ENCODE results near the gene WWTR1. TPM values are rescaled to one million over a fixed set of nuclear protein-coding genes. Genes with fewer than 3 reads are reported as not detected.

WWTR1 gene
- total RNA-seq, 2 donors from 2014 or later: 0.99 to 1.2 TPM

DNA sequence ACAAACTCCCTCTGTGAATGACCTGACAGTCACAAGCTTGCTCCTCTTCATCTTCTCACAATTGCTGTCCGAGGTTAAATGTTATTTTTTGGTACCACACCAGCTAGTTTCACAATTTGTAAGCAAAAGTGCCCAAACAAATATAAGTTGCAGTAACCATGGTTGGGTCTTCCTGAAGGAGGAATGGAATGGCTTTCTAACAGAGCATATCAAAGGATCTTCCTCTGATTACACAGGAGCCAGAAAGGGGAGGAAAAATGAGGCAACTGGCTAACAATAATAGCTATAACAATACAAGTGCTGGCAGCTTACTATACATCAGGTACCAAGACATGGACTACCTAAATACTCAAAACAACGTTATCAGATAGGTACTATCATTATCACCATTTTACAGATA, 90.4 kb downstream of the WWTR1 start:
- no peak overlapping the region for H3K27ac Mint-ChIP-seq
- ATAC-seq (no peak), DNase-seq (ENCODE audit: low spot score in 2 of 2) (no peak)
- no peaks in the 10 kb centered on the region for H3K9me3 Mint-ChIP-seq
- H3K36me3 Mint-ChIP-seq: no peaks in the 10 kb centered on the region

DNA sequence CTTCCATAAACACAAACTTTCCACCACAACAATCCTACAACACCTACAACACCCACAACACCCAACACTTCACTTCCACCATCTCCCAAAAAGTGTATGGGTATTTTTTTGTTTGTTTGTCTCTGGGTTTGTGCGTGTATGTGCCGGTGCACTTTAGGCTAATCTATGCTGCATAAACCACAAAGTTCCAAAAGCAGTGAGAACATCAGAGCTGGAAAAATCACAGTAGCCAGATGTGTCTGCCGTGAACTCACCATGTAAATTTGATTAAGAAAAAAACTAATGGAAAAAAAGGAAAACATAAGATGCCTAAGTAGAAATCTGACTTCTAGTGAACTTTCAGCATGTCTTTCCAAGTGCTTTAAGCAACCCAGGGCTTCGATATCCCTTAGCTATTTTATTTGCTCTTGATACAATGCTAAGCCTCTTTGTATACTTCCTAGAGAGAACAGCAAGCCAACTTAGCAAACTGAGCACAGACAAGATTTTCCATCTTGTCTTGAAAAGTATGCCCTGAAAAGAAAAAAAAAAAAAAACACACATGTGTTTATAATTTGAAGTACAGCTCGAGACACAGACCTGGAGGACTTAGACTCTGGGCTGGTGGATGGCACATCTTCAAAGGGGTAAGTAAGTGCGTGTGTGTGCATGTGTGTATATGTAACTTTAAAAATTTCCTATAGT, 91.4 kb downstream of the WWTR1 start:
- ATAC-seq: no peak
- DNase-seq (ENCODE audit: low spot score in 2 of 2): no peak
- no peak overlapping the region for H3K27ac Mint-ChIP-seq
- H3K9me3 Mint-ChIP-seq: no peaks in the 10 kb centered on the region
- H3K36me3 Mint-ChIP-seq: no peaks in the 10 kb centered on the region

DNA sequence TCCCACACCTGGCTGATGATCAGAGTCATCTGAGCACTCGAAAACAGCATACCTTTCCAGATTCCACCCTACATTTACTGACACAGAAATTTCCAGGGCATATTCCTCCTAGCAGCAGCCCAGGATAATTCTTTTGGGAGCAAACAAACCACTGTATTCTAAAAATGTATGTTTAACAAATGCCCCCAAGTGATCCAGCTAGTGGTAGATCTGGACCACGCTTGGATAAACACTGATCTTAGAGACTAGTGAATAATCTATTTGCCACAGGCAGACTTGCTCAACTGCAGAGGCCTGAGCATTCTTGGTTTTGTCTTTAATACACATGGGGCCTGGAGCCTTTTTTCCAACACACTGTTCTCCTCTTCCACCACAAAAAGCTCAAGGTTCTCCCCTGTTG, 93.7 kb downstream of the WWTR1 start:
- Mint-ChIP-seq H3K27ac (no peak overlapping the region), H3K9me3 (no peaks in the 10 kb centered on the region), H3K36me3 (no peaks in the 10 kb centered on the region)
- no peak for DNase-seq (ENCODE audit: low spot score in 2 of 2)
- ATAC-seq: no peak

DNA sequence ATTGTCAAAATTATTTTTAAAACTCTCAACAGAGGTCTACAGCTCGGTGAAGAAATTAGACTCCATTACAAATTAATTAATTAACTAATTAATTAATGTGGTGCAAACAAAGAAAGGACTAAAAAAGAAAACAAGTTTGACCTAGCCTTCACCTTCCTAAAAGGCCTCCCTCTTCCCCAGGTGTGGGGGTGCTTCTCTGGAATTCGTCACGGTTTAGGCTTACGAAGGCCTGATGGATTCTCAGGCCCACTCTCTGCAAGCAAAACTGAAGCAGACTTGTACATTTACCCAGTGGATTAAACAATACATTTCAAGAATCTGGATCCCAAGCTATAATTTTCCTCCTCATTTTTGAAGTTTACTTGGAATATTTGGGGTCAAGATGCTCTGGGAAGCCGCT, 94.7 kb downstream of the WWTR1 start:
- ATAC-seq (no peak), DNase-seq (ENCODE audit: low spot score in 2 of 2) (no peak)
- H3K27ac Mint-ChIP-seq: no peak overlapping the region
- H3K36me3 Mint-ChIP-seq: no peaks in the 10 kb centered on the region
- no peaks in the 10 kb centered on the region for H3K9me3 Mint-ChIP-seq

DNA sequence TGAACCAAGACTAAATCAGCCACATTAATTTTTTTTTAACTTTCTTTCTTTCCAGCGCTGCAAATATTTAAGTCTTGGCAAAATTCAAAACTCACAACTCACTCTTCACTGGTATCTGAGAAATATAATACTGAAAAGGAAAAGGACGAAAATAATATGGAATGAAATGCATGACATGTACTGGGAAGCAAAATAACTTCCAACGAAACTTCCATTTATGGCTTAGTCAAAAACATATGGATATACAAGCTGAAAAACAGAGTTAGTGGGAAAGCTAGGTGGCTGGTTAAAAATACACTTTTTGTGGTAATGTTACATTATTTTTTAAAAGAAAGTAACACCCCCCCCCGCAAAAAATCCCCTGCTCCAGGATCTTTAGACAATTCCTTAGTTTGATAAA, 97.2 kb downstream of the WWTR1 start:
- Mint-ChIP-seq H3K36me3 (no peaks in the 10 kb centered on the region), H3K9me3 (no peaks in the 10 kb centered on the region), H3K27ac (no peak overlapping the region)
- DNase-seq (ENCODE audit: low spot score in 2 of 2): no peak
- ATAC-seq: no peak

DNA sequence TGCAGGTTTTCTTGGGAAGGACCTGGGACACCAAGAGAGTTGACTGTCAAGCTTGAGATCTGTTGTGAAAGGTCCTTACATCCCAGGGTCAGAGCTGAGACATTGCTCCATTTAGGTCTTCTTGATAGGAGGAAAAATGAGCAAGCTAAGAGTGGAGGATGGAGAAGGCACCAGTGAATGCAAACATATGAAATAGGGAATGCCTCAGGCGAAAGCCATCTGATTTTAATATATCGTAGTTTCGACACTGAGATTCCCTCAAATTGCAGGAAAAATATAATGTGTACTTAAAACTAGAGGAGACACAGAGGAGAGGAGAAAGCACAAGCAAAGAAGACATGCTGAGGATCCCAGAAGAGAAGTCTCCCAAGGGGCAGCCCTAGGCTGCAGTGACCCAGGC, 97.8 kb downstream of the WWTR1 start:
- ATAC-seq (no peak), DNase-seq (ENCODE audit: low spot score in 2 of 2) (no peak)
- no peaks in the 10 kb centered on the region for H3K9me3 Mint-ChIP-seq
- H3K27ac Mint-ChIP-seq: no peak overlapping the region
- H3K36me3 Mint-ChIP-seq: no peaks in the 10 kb centered on the region

DNA sequence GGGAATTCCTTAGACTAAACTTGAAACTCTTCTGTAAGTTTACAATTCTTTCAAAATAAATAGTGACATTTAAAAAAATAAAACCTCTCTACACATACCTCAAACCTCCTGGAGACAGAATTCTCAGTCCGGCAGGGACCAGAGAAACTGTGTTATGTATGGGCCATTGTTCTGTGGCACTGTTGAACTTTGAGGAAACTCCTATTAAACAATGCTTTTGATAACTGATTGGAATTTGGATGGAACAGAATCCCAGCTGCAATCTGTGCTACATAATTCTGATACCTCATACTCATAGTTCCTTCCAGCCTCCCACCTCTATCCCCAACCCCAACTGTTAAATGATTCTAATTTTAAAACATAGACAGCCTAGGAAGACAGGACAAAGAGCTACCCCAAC, 98.3 kb downstream of the WWTR1 start:
- no peaks in the 10 kb centered on the region for H3K9me3 Mint-ChIP-seq
- DNase-seq (ENCODE audit: low spot score in 2 of 2) (no peak), ATAC-seq (no peak)
- H3K36me3 Mint-ChIP-seq: no peaks in the 10 kb centered on the region
- H3K27ac Mint-ChIP-seq: no peak overlapping the region

DNA sequence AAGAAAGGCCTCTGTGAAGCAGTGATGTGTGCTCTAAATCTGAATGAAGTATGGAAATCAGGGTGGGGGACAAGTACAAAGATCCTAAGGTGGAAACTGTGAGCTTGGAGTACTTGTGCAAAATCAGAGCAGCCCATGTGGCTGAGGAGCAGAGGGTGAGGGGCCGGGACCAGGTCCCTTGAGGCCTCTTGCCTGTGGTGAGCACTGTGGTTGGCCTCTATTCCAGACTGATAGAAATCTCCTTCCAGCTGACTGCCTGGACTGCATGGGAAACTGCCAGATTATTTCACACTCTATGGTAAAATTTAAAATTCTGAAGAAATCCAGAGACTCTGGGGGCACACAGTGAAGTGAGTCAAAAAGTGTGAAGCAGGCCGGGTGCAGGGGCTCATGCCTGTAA, 101.9 kb downstream of the WWTR1 start:
- ATAC-seq: no peak
- H3K9me3 Mint-ChIP-seq: no peaks in the 10 kb centered on the region

DNA sequence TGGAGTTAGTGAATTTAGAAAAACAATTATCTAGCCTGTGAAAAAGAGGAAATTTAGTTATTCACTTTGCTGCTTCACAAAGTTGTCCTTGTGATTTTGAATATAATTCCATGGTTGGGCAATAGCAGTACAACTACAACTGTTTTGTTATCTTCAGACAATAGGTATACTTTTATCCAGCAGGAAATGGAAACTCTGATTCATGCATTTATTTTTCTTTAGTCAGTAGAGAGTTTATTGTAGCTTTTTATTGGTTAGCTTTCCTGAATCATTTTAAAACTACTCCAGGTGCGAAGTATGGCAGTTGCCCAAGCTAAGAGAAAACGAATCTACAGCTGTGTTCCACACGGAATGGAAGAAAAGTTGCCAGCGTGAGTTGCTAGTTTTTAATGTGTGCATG, 103.0 kb downstream of the WWTR1 start:
- H3K36me3 Mint-ChIP-seq: no peaks in the 10 kb centered on the region
- no peak overlapping the region for H3K27ac Mint-ChIP-seq

More for the DNA sequence above, 101.9 kb downstream of the WWTR1 start:
- no peak for DNase-seq (ENCODE audit: low spot score in 2 of 2)
- Mint-ChIP-seq H3K36me3 (no peaks in the 10 kb centered on the region), H3K27ac (no peak overlapping the region)

DNA sequence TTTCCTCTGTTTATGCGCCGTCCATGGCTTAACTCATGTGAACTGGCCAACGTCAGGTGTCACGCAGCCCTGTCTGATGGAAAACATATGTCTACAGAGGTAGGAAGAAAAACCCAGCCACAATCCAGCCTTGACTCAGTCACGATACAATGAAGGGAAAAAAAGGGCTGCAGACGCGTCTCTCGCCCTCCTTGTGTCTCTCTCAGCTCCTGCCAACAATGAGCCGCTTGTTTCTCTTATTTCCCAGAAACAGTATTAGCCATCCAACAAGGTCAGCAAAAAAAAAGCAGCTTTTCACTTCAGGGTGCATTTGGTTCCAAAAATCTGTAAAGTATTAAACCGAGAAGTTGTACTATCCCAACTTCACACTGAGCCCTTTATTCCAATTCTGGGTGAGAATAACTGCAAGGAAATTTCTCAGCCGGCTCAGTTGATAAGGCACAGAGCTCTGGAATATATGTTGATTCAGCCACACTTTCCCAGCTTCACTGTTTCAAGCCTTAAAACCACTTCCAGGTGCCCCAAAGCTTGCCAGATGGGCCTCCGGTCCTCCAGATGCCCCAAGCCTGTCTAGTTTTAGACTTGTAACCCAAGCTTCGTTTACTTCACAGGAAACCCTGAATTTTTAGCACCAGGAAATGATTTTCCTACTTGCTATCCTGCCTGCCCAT, 103.9 kb downstream of the WWTR1 start:
- no peaks in the 10 kb centered on the region for H3K9me3 Mint-ChIP-seq
- ATAC-seq (no peak), DNase-seq (ENCODE audit: low spot score in 2 of 2) (no peak)
- no peaks in the 10 kb centered on the region for H3K36me3 Mint-ChIP-seq
- no peak overlapping the region for H3K27ac Mint-ChIP-seq

More for the DNA sequence above, 103.0 kb downstream of the WWTR1 start:
- no peaks in the 10 kb centered on the region for H3K9me3 Mint-ChIP-seq
- DNase-seq (ENCODE audit: low spot score in 2 of 2) (no peak), ATAC-seq (peak in 1 of 2 donors; percentile 56)

DNA sequence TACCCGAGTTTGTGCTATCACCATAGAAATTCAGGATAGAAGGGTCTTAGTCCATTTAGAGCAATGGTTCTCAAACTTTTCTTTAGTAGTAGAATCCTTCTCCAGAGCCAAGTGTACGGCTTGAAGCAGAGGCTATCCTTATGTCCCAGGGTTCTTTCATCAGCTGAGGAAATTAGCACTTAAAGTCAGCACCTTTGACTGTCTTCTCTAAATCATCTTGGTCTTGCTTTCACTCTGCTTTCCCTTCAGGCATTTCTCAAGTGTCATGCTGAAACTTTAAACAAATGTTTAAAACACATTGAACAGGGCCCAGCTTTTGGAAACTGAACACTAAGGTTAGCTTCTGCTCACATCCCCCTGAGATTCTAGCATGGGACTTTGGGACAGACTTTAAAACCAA, 105.1 kb downstream of the WWTR1 start:
- no peak overlapping the region for H3K27ac Mint-ChIP-seq
- no peak for ATAC-seq
- H3K36me3 Mint-ChIP-seq: no peaks in the 10 kb centered on the region
- no peak for DNase-seq (ENCODE audit: low spot score in 2 of 2)
- H3K9me3 Mint-ChIP-seq: no peaks in the 10 kb centered on the region

DNA sequence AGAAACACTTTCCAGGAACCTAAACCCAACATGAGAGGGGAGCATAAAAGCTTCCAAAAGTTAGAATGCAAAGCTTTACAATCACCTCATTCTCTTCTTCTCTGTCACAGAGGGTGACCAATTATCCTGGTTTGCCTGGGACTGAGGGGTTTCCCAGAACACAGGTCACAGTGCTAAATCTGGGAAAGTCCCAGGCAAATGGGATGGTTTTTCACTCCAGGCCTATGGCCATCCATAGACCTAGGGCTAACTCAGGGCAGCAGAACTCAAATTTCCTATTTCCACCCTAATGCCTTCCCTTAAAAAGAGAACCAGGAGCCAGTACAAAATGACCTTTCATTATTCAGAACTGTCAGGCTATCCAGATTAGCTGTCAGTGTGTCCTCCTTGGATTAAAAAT, 106.3 kb downstream of the WWTR1 start:
- Mint-ChIP-seq H3K9me3 (no peaks in the 10 kb centered on the region), H3K36me3 (no peaks in the 10 kb centered on the region), H3K27ac (no peak overlapping the region)
- ATAC-seq: no peak
- DNase-seq (ENCODE audit: low spot score in 2 of 2): no peak

DNA sequence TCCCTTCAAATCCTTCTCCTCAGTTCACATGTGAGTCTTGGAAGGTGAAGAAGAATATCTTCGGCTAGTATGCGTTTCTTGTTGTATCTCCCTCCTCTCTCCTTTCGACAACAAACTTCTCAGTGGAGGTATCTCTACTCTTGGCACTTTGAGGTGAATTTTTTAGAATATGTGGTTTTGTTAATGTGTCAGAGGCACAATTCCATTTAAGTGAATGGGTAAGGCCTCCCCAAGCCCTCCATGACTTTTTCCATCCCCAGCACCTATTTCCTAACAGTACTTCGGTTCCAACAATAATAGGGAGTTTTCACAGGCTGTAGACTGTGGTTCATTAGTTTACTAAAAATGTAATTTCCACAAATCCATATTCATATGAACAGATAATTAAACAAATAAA, 109.2 kb downstream of the WWTR1 start:
- Mint-ChIP-seq H3K27ac (peak overlapping the region in 1 of 2 donors; percentile 41), H3K36me3 (no peaks in the 10 kb centered on the region), H3K9me3 (no peaks in the 10 kb centered on the region)
- no peak for DNase-seq (ENCODE audit: low spot score in 2 of 2)
- ATAC-seq: no peak

DNA sequence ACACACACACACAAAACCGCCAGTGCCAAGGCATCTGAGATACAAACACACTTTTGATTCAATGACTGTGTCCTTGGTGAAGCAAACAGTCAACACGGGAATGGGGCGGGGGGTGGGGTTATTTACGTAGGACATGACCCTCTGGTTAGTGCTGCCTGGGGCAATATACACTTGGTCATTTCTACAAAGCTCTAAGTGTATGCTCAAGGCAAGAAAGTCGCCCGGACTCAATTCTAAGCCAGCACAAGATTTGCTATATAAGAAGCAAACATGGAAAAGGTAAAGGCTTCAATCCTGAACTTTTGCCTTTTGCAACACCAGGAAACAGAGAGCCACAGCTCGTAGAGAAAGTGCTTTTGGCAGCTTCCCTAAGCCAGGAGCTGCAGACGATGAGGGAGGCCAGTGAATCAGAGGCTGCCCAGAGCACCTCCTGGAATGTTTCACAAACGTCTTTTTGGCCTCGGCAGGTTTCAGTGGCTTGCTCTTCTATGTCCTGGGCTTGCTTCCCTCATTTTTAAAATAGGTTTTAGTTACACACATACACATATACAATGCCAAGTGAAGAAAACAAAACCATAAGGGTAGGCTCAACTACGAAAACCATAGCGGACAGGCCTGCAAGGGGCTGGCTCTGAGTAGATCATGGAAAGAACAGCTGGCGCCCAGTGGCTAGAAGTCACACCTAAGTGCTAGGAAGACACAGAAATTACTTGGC, 109.7 kb downstream of the WWTR1 start:
- DNase-seq (ENCODE audit: low spot score in 2 of 2): no peak
- ATAC-seq: no peak
- H3K36me3 Mint-ChIP-seq: no peaks in the 10 kb centered on the region
- H3K9me3 Mint-ChIP-seq: no peaks in the 10 kb centered on the region
- no peak overlapping the region for H3K27ac Mint-ChIP-seq

DNA sequence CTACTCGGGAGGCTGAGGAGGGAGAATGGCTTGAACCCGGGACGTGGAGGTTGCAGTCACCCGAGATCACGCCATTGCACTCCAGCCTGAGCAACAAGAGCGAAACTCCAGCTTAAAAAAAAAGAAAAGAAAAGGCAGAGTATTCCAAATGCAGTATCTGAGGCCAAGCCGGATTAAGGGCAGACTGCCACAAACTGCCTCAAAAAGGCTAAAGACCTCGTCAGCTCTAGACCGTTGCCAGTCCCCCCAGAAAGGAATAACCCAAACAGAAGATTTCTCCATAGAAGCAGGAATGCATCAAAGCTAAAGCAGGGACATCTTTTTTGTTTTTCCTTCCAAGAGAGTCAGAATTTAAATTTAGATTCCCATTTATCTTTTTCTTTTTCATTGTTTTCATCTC, 110.4 kb downstream of the WWTR1 start:
- no peak overlapping the region for H3K27ac Mint-ChIP-seq
- DNase-seq (ENCODE audit: low spot score in 2 of 2) (no peak), ATAC-seq (no peak)
- H3K9me3 Mint-ChIP-seq: no peaks in the 10 kb centered on the region
- H3K36me3 Mint-ChIP-seq: no peaks in the 10 kb centered on the region

DNA sequence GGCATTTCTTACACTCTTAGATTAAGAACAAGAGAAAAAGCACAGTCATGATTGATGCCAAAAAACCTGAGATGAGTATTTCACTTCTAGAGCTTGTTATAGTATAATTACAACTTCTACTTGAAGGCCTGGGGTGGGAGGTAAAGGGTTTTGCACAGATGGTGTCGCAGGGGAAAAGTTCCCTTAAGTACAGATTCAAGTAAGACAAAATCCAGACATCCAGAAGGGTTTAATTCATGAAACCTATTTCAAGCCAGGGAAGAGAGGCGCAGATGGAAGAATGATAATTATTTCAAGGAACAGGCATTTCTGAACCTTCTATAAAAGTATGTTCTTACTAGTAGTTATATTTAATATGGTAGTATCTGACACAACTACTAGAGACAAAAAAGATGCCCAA, 112.8 kb downstream of the WWTR1 start:
- ATAC-seq (no peak), DNase-seq (ENCODE audit: low spot score in 2 of 2) (no peak)
- Mint-ChIP-seq H3K36me3 (no peaks in the 10 kb centered on the region), H3K27ac (no peak overlapping the region), H3K9me3 (no peaks in the 10 kb centered on the region)

DNA sequence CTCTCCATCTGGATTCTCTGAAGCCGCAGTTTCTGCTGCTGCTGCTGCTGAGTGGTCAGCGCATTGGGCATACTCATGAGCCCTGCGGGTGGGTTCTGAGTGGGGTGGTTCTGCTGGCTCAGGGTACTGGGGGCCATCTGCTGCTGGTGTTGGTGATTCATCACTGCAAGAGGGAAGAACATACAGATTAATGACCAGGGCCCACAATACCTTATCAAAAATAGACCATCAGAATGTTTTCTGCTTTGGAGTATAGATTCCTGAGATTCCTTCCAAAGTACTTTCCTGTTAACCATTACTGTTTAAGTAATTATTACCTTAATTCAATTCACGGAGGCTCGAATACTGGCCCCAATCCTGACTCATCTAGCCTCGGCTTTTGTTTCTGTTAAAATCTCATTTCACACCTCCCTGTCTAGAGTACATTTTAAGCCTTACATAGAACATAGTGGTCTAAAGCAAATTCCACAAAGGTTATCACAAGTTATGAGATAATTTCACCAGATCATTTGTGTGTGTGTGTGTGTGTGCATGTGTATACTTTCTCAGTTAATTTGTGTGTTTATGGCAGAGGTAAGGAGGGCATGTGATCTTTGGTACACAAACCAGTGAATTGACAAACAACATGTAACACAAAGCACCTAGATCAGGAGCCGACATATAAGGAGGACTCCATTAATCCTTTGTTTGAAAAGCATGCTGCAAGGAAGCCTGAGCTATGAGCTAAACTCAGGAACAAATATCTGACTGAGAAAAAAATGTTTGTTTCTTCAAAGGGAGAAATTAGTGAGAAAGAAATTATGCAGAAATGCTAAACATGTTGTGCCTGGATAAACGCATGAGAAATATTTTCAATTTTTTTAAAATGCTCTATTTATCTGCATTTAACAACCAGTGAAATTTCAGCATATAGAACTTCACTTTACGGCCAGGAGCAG, 115.2 kb downstream of the WWTR1 start:
- ATAC-seq (no peak), DNase-seq (ENCODE audit: low spot score in 2 of 2) (no peak)
- H3K36me3 Mint-ChIP-seq: no peaks in the 10 kb centered on the region
- no peaks in the 10 kb centered on the region for H3K9me3 Mint-ChIP-seq
- no peak overlapping the region for H3K27ac Mint-ChIP-seq
